WERI-Rb-1 (cell line): ENCODE measurements around the gene MRGPRX3.
A peak's percentile ranks its signal among the peaks of the same experiment; 100 is the strongest.
"Not testable (repeated sequence)": the region's sequence is repeated elsewhere in the genome, so short reads cannot be mapped to it uniquely, and the experiment has no call there.

ENCODE experiments used
- DNase-seq: peaks from one replicate; pipeline ENCODE4 v3.0.0-alpha.2; 2020
- H3K27ac ChIP-seq: fragments of 250-450 bp; sonication (Bioruptor Pico); 2 replicates; pipeline ENCODE4 v1.5.1; 2020; ENCODE audit warnings: mild to moderate bottlenecking, moderate library complexity
- H3K27me3 ChIP-seq: fragments of 250-450 bp; sonication (Bioruptor Pico); 2 replicates; pipeline ENCODE4 v1.5.1; 2021; ENCODE audit warnings: mild to moderate bottlenecking, low read depth, moderate library complexity; ENCODE audit not compliant: insufficient read depth, severe bottlenecking
- H3K36me3 ChIP-seq: fragments of 250-450 bp; sonication (Bioruptor Pico); 2 replicates; pipeline ENCODE4 v1.5.1; 2020; ENCODE audit warnings: mild to moderate bottlenecking, moderate library complexity
- H3K4me3 ChIP-seq: 2 replicates; pipeline ENCODE4 v1.5.1; 2011; ENCODE audit warnings: low read depth, mild to moderate bottlenecking, control low read depth, low read length
- H3K9me3 ChIP-seq: fragments of 250-450 bp; sonication (Bioruptor Pico); 2 replicates; pipeline ENCODE4 v1.5.1; 2021; ENCODE audit warnings: mild to moderate bottlenecking, moderate library complexity; ENCODE audit not compliant: severe bottlenecking
- TF ChIP-seq, protein P1 (sequence below): IDR thresholded peaks from 2 replicates; pipeline ENCODE4 v1.5.1; 2011; ENCODE audit warnings: low read depth, mild to moderate bottlenecking, control low read depth, inconsistent platforms, low read length

The MRGPRX3 gene

GRCh38 chr11:18115360-18116127 lies 16.8 kb upstream of the MRGPRX3 start:
- Histone ChIP-seq H3K36me3 (no peaks in the 10 kb centered on the region), H3K4me3 (no peak overlapping the region), H3K9me3 (no peaks in the 10 kb centered on the region), H3K27ac (no peak overlapping the region), H3K27me3 (no peaks in the 10 kb centered on the region)
- TF ChIP-seq, protein P1, sequence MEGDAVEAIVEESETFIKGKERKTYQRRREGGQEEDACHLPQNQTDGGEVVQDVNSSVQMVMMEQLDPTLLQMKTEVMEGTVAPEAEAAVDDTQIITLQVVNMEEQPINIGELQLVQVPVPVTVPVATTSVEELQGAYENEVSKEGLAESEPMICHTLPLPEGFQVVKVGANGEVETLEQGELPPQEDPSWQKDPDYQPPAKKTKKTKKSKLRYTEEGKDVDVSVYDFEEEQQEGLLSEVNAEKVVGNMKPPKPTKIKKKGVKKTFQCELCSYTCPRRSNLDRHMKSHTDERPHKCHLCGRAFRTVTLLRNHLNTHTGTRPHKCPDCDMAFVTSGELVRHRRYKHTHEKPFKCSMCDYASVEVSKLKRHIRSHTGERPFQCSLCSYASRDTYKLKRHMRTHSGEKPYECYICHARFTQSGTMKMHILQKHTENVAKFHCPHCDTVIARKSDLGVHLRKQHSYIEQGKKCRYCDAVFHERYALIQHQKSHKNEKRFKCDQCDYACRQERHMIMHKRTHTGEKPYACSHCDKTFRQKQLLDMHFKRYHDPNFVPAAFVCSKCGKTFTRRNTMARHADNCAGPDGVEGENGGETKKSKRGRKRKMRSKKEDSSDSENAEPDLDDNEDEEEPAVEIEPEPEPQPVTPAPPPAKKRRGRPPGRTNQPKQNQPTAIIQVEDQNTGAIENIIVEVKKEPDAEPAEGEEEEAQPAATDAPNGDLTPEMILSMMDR = peak; percentile 84
- DNase-seq = peak; percentile 81

- DNase-seq, H3K36me3 ChIP-seq, H3K27ac ChIP-seq, H3K27me3 ChIP-seq, H3K9me3 ChIP-seq, H3K4me3 ChIP-seq: not testable (repeated sequence)
Measured at GRCh38 chr11:18121331-18121828, 11.0 kb upstream of the MRGPRX3 start.

DNA sequence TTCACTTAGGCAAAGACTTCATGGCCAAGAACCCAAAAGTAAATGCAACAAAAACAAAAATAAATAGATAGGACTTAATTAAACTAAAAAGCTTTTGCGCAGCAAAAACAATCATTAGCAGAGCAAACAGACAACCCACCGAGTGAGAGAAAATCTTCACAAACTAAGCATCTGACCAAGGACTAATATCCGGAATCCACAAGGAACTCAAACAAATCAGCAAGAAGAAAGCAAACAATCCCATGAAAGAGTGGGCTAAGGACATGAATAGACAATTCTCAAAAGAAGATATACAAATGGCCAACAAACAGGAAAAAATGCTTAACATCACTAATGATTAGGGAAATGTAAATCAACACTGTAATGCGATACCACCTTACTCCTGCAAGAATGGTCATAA lies 1.3 kb upstream of the MRGPRX3 start:
- not testable (repeated sequence) for H3K9me3 ChIP-seq, H3K36me3 ChIP-seq, H3K27ac ChIP-seq, DNase-seq, H3K27me3 ChIP-seq, H3K4me3 ChIP-seq

GRCh38 chr11:18135308-18135707 lies 2.9 kb downstream of the MRGPRX3 start:
- Histone ChIP-seq H3K27me3 (no peaks in the 10 kb centered on the region), H3K9me3 (no peaks in the 10 kb centered on the region), H3K36me3 (no peaks in the 10 kb centered on the region), H3K27ac (no peak overlapping the region), H3K4me3 (no peak overlapping the region)
- TF ChIP-seq, protein P1 = no peak
- no peak for DNase-seq

DNA sequence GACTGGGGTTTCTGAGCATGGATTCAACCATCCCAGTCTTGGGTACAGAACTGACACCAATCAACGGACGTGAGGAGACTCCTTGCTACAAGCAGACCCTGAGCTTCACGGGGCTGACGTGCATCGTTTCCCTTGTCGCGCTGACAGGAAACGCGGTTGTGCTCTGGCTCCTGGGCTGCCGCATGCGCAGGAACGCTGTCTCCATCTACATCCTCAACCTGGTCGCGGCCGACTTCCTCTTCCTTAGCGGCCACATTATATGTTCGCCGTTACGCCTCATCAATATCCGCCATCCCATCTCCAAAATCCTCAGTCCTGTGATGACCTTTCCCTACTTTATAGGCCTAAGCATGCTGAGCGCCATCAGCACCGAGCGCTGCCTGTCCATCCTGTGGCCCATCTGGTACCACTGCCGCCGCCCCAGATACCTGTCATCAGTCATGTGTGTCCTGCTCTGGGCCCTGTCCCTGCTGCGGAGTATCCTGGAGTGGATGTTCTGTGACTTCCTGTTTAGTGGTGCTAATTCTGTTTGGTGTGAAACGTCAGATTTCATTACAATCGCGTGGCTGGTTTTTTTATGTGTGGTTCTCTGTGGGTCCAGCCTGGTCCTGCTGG lies 4.9 kb downstream of the MRGPRX3 start:
- H3K27ac ChIP-seq = no peak overlapping the region
- no peak for DNase-seq
- no peak overlapping the region for H3K4me3 ChIP-seq
- no peaks in the 10 kb centered on the region for H3K27me3 ChIP-seq
- H3K36me3 ChIP-seq = no peaks in the 10 kb centered on the region
- TF ChIP-seq, protein P1 = no peak
- no peaks in the 10 kb centered on the region for H3K9me3 ChIP-seq

DNA sequence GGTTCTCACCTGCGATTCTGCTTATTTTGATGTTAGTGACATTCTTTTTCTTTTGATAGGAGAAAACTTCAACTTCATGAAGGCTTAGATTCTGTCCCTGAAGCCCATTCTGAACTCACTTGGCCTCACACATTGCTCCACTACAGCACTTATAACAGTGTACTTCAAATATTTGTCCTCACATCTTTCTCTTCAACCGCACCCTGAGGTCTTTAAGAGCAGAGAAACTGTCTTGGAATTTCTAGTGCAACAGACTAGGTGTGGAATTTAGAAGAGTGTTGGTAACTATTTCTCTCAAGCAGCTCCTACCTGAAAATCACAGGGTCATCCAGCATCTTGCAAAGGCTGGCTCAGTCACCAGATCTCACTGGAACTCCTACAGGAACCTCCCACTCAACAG lies 7.8 kb downstream of the MRGPRX3 start:
- no peak overlapping the region for H3K27ac ChIP-seq
- TF ChIP-seq, protein P1 = no peak
- no peak overlapping the region for H3K4me3 ChIP-seq
- no peak for DNase-seq
- no peaks in the 10 kb centered on the region for H3K9me3 ChIP-seq
- H3K27me3 ChIP-seq = no peaks in the 10 kb centered on the region
- H3K36me3 ChIP-seq = no peaks in the 10 kb centered on the region
